Upper lobe of left lung (tissue), 4 donors: Measurements from ENCODE around the gene GMDS.

Experiments
- EP300 ChIP-seq, 4 donors: sonication (generic); formaldehyde crosslinking; IDR thresholded peaks; one replicate each; pipeline ENCODE4 v1.5.1; 2017; ENCODE audit warnings: antibody characterized with exemption in 4 of 4, control low read depth in 2 of 4
- POLR2A ChIP-seq, 4 donors: fragments of 450-650 bp; IDR thresholded peaks; one replicate each; pipeline ENCODE4 v1.5.1; 2016 to 2017; ENCODE audit warnings: antibody characterized with exemption in 4 of 4, mild to moderate bottlenecking in 2 of 4
- TF ChIP-seq, protein P1 (sequence below), 6 experiments: fragments of 450-650 bp in 4 of 6; fragments of 200-600 bp in 2 of 6; sonication (generic) in 2 of 6; IDR thresholded peaks; one replicate each; pipeline ENCODE4 v1.5.1; 2016 to 2019; ENCODE audit warnings: antibody characterized with exemption in 6 of 6

DNA sequence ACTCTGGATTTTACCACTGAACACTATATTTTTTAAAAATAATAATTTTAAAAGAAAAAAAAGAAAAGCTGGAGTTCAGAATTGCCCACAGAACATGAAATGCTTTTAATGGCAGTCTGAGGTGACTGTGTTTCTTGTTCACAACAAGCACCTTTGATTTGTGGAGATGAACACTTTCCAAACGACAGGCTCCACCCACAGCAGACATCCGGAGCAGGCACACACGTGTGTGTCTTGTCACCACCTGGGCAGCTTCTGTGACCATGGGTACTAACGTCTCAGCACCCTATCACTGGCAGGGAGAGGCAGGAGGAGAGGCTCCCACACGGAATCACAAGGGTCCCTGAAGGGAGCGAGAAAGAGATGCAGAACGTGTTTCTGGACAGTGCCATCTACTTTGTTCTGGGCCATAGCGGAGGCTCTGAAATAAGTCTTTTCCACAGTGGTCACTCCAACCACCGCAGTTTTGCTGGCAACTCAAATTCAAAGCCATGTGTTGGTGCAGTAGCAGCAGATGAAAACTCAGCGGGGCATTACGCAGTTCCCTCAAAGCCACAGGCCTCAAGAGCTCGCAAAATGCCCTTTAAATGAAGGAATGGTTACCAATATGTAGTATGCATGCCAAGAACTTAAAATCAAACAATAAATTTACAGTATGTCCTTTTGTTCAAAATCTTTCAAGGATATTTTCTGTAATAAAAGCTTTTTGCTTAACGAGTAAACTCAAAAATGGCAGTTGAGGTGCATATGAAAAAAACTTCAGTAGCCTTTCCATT is 393.5 kb downstream of the GMDS start:
- TF ChIP-seq POLR2A (IDR thresholded peaks at IDR 0.05), result no peak
- TF ChIP-seq, protein P1, sequence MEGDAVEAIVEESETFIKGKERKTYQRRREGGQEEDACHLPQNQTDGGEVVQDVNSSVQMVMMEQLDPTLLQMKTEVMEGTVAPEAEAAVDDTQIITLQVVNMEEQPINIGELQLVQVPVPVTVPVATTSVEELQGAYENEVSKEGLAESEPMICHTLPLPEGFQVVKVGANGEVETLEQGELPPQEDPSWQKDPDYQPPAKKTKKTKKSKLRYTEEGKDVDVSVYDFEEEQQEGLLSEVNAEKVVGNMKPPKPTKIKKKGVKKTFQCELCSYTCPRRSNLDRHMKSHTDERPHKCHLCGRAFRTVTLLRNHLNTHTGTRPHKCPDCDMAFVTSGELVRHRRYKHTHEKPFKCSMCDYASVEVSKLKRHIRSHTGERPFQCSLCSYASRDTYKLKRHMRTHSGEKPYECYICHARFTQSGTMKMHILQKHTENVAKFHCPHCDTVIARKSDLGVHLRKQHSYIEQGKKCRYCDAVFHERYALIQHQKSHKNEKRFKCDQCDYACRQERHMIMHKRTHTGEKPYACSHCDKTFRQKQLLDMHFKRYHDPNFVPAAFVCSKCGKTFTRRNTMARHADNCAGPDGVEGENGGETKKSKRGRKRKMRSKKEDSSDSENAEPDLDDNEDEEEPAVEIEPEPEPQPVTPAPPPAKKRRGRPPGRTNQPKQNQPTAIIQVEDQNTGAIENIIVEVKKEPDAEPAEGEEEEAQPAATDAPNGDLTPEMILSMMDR (IDR thresholded peaks at IDR 0.05), result no peak
- TF ChIP-seq EP300 (IDR thresholded peaks at IDR 0.05), result no peak
